ENCODE results near the gene DNAH17. TPM values are rescaled to one million over a fixed set of nuclear protein-coding genes. Genes with fewer than 3 reads are reported as not detected.

DNAH17 gene, protein sequence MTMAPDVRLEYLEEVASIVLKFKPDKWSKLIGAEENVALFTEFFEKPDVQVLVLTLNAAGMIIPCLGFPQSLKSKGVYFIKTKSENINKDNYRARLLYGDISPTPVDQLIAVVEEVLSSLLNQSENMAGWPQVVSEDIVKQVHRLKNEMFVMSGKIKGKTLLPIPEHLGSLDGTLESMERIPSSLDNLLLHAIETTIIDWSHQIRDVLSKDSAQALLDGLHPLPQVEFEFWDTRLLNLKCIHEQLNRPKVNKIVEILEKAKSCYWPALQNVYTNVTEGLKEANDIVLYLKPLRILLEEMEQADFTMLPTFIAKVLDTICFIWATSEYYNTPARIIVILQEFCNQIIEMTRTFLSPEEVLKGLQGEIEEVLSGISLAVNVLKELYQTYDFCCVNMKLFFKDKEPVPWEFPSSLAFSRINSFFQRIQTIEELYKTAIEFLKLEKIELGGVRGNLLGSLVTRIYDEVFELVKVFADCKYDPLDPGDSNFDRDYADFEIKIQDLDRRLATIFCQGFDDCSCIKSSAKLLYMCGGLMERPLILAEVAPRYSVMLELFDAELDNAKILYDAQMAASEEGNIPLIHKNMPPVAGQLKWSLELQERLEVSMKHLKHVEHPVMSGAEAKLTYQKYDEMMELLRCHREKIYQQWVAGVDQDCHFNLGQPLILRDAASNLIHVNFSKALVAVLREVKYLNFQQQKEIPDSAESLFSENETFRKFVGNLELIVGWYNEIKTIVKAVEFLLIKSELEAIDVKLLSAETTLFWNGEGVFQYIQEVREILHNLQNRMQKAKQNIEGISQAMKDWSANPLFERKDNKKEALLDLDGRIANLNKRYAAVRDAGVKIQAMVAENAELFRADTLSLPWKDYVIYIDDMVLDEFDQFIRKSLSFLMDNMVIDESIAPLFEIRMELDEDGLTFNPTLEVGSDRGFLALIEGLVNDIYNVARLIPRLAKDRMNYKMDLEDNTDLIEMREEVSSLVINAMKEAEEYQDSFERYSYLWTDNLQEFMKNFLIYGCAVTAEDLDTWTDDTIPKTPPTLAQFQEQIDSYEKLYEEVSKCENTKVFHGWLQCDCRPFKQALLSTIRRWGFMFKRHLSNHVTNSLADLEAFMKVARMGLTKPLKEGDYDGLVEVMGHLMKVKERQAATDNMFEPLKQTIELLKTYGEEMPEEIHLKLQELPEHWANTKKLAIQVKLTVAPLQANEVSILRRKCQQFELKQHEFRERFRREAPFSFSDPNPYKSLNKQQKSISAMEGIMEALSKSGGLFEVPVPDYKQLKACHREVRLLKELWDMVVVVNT (N-terminal part only)
- total RNA-seq = under 1 TPM in 1 of 4 donors, not detected in 3; under 0.01 TPM

DNA sequence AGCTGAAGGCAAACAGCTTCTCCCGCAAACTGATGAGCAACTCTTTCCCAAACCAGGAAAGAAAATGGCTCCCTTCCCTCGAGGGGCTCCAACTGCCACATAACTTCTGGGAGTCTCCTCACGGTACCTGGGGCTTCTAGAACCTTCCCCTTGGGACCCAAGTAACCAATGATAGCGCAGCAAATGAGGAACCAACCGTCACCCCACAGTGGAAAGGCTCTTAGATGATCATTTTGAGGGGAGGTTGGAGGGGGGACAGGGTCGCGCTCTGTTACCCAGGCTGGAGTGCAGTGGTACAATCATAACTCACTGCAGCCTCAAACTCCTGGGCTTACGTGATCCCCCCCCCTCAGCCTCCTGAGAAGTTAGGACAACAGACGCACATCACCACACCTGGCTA lies at the start of gene DNAH17:
DNAH17 (minus strand) TSS at position 101 of the 400 bp plus-strand sequence. CDS start 2,339 bp downstream, outside the sequence.
- in situ Hi-C loops (cut with MboI; ENCODE audit: low pct_ligation_motif_present in 1 of 4, low pct_unique_long_range_greater_than_20kb in 1 of 4, low sequenced_read_pairs in 3 of 4) (no loop called here), intact Hi-C loops (cut with DNase I; ENCODE audit: low total_unique reads) (no loop called here)
- Histone ChIP-seq H3K4me1 (no peaks in the 10 kb centered on the region), H3K9me3 (no peaks in the 10 kb centered on the region), H3K36me3 (no peaks in the 10 kb centered on the region), H3K27me3 (no peaks in the 10 kb centered on the region), H3K27ac (no peak within 1 kb of the TSS), H3K4me3 (no peak within 1 kb of the TSS)
- TF ChIP-seq POLR2AphosphoS5 (IDR thresholded peaks at IDR 0.05) = no peak
- TF ChIP-seq EP300 (IDR thresholded peaks at IDR 0.05; ENCODE audit: low read depth) = no peak
- TF ChIP-seq, protein P1, sequence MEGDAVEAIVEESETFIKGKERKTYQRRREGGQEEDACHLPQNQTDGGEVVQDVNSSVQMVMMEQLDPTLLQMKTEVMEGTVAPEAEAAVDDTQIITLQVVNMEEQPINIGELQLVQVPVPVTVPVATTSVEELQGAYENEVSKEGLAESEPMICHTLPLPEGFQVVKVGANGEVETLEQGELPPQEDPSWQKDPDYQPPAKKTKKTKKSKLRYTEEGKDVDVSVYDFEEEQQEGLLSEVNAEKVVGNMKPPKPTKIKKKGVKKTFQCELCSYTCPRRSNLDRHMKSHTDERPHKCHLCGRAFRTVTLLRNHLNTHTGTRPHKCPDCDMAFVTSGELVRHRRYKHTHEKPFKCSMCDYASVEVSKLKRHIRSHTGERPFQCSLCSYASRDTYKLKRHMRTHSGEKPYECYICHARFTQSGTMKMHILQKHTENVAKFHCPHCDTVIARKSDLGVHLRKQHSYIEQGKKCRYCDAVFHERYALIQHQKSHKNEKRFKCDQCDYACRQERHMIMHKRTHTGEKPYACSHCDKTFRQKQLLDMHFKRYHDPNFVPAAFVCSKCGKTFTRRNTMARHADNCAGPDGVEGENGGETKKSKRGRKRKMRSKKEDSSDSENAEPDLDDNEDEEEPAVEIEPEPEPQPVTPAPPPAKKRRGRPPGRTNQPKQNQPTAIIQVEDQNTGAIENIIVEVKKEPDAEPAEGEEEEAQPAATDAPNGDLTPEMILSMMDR (IDR thresholded peaks at IDR 0.05) = no peak
- TF ChIP-seq POLR2A (IDR thresholded peaks at IDR 0.05) = no peak
- no peak for DNase-seq
- 80% methylated on average over 9 of the region's 9 CpGs; no CpG with 5 or more reads in 1 of the 2 donors for WGBS, 2 donors (ENCODE audit: low coverage in 1 of 2)

- no peak overlapping the region for H3K4me3 ChIP-seq
- no peak for DNase-seq
- peaks cover 4% of the 10 kb centered on the region for H3K27me3 ChIP-seq
- TF ChIP-seq POLR2AphosphoS5 (IDR thresholded peaks at IDR 0.05) = no peak
- TF ChIP-seq, protein P1 (IDR thresholded peaks at IDR 0.05) = no peak
- no peak for TF ChIP-seq EP300 (IDR thresholded peaks at IDR 0.05; ENCODE audit: low read depth)
- no peak for TF ChIP-seq POLR2A (IDR thresholded peaks at IDR 0.05)
- WGBS, 2 donors (ENCODE audit: low coverage in 1 of 2) = 64 to 65% methylated on average over 10 to 14 of the region's 14 CpGs
- no peak overlapping the region for H3K27ac ChIP-seq
- no peaks in the 10 kb centered on the region for H3K4me1 ChIP-seq
- intact Hi-C loops (cut with DNase I; ENCODE audit: low total_unique reads) = no loop called here
- in situ Hi-C loops (cut with MboI; ENCODE audit: low pct_ligation_motif_present in 1 of 4, low pct_unique_long_range_greater_than_20kb in 1 of 4, low sequenced_read_pairs in 3 of 4) = no loop called here
- no peaks in the 10 kb centered on the region for H3K9me3 ChIP-seq
- H3K36me3 ChIP-seq = no peaks in the 10 kb centered on the region
These were observed 47.3 kb upstream of the DNAH17 start for GRCh38 chr17:78624324-78625151.

DNA sequence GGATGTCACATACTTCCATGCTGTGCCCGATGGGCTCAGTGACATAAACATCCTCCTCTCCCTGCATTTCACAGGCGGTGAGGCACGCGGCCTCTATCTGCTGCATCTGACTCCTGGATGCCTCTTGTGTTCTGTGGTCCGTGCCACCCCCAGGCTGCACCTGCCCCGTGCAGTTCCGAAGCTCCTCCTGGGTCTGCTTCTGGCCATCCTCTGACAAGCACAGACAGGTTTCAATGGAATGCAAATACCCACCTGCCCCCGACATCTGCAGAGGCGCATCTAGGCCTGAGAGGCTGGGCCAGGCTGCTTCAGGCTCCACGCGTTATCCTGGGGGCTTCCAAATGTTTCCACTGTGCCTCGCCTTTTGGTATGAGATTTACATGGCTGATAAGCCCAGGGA lies 46.3 kb upstream of the DNAH17 start:
- intact Hi-C loops (cut with DNase I; ENCODE audit: low total_unique reads) = no loop called here
- H3K27ac ChIP-seq = no peak overlapping the region
- H3K4me1 ChIP-seq = no peaks in the 10 kb centered on the region
- no peaks in the 10 kb centered on the region for H3K36me3 ChIP-seq
- in situ Hi-C loops (cut with MboI; ENCODE audit: low pct_ligation_motif_present in 1 of 4, low pct_unique_long_range_greater_than_20kb in 1 of 4, low sequenced_read_pairs in 3 of 4) = no loop called here
- no peak for DNase-seq
- H3K27me3 ChIP-seq = peaks cover 4% of the 10 kb centered on the region
- H3K4me3 ChIP-seq = no peak overlapping the region
- TF ChIP-seq POLR2A (IDR thresholded peaks at IDR 0.05) = no peak
- no peak for TF ChIP-seq EP300 (IDR thresholded peaks at IDR 0.05; ENCODE audit: low read depth)
- TF ChIP-seq POLR2AphosphoS5 (IDR thresholded peaks at IDR 0.05) = no peak
- H3K9me3 ChIP-seq = no peaks in the 10 kb centered on the region
- 83% methylated on average over 12 of the region's 12 CpGs; no CpG with 5 or more reads in 1 of the 2 donors for WGBS, 2 donors (ENCODE audit: low coverage in 1 of 2)

All from transverse colon (tissue), 4 donors.